Right kidney (tissue), 9 donors: ENCODE measurements around the gene BSDC1.
"Not testable (repeated sequence)": the region's sequence is repeated elsewhere in the genome, so short reads cannot be mapped to it uniquely, and the experiment has no call there.

Experiments used
- DNase-seq: peaks from one replicate; pipeline ENCODE4 v3.0.0-alpha.2; 2016
- long read RNA-seq, 8 donors: transcript quantifications; one replicate each; lab custom pipeline, GENCODE V29; 2026

BSDC1 gene, protein sequence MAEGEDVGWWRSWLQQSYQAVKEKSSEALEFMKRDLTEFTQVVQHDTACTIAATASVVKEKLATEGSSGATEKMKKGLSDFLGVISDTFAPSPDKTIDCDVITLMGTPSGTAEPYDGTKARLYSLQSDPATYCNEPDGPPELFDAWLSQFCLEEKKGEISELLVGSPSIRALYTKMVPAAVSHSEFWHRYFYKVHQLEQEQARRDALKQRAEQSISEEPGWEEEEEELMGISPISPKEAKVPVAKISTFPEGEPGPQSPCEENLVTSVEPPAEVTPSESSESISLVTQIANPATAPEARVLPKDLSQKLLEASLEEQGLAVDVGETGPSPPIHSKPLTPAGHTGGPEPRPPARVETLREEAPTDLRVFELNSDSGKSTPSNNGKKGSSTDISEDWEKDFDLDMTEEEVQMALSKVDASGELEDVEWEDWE
- long read RNA-seq, donor 1, transcript BSDC1-206 (11 exons, 2,846 nt): major isoform, 9 of 16 reads
- long read RNA-seq, donor 1, partial matches to known transcripts: 5 of 16 reads
- long read RNA-seq, donor 1, other reads (novel, unspliced or antisense): 0 of 16 reads
- long read RNA-seq, donor 2, transcript BSDC1-206 (11 exons, 2,846 nt): major isoform, 5 of 12 reads
- long read RNA-seq, donor 2, partial matches to known transcripts: 5 of 12 reads
- long read RNA-seq, donor 2, other reads (novel, unspliced or antisense): 0 of 12 reads
- long read RNA-seq, donor 3: 0 reads
- long read RNA-seq, donor 4, partial matches to known transcripts: 7 of 10 reads
- long read RNA-seq, donor 4, other reads (novel, unspliced or antisense): 0 of 10 reads
- long read RNA-seq, donor 5, transcript BSDC1-206 (11 exons, 2,846 nt): major isoform, 7 of 8 reads
- long read RNA-seq, donor 5, partial matches to known transcripts: 0 of 8 reads
- long read RNA-seq, donor 5, other reads (novel, unspliced or antisense): 0 of 8 reads
- long read RNA-seq, donor 6, partial matches to known transcripts: 5 of 7 reads
- long read RNA-seq, donor 6, other reads (novel, unspliced or antisense): 0 of 7 reads
- long read RNA-seq, donor 7, transcript BSDC1-206 (11 exons, 2,846 nt): major isoform, 6 of 21 reads
- long read RNA-seq, donor 7, partial matches to known transcripts: 14 of 21 reads
- long read RNA-seq, donor 7, other reads (novel, unspliced or antisense): 0 of 21 reads
- long read RNA-seq, donor 8, full-length matches to known transcripts: 8 of 8 reads
- long read RNA-seq, donor 8, partial matches to known transcripts: 0 of 8 reads
- long read RNA-seq, donor 8, other reads (novel, unspliced or antisense): 0 of 8 reads

DNA sequence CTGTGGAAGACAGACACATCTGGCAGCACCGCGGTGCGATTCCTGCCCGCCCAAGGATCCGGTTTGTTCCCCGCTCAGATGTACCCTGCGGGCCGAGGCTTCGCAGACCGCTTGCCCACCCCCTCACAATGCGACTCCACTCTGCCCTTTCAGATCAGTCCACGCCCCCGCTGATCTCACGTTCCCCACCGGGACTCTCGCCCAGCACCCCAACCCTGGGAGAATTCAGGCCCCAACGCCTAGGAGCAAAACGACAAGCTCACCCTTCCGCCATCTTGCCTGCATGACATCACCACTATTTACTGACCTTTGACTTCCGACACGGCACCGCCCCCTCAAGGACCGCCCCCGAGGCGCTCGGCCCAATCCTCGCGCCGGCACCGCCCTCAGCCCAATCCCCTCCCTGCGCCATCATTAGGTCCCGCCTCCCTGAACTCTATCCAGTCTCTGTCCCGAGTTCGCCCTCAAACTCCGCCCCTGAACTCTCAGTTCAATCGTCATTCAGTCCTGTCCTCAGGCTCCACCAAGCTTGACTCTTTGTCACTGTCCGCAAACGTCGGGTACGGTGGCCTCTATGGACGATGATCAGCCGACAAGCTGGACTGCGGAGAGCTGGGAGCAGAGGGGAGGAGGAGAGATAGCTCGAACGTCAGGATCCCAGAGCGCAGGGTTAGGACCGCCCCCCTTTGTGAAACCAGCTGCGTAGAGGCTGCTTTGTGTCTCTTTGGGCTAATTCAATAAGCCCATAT, at the start of gene BSDC1:
BSDC1 (minus strand) TSS at position 301 of the 749 bp plus-strand sequence; CDS start at position 274, 27 bp downstream.
- DNase-seq: peak; percentile 95

DNA sequence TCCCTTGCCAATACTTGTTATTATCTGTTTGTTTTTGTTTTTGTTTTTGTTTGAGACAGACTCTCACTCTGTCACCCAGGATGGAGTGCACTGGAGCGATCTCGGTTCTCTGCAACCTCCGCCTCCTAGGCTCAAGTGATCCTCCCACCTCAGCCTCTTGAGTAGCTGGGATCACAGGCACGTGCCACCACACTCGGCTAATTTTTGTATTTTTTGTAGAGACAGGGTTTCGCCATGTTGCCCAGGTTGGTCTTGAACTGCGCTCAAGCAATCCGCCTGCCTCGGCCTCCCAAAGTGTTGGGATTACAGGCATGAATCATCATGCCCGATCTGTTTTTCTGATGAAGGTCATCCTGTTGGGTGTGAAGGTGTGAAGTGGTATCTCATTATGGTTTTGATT, 47.2 kb upstream of the BSDC1 start:
- DNase-seq: not testable (repeated sequence)

DNA sequence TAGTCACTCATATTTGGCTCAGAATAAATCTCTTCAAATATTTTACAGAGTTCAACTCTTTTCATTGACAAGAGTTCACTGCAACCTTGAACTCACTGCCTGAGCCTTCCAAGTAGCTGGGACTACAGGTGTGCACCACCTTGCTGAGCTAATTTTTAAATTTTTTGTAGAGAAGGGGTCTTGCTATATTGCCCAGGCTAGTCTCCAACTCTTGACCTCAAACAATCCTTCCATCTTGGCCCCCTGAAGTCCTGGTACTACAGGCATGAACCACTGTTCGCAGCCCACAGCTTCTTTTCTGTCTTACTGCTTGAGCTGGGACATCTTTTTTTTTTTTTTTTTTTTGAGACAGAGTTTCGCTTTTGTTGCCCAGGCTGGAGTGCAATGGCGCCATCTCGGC, 44.5 kb upstream of the BSDC1 start:
- DNase-seq: not testable (repeated sequence)

DNA sequence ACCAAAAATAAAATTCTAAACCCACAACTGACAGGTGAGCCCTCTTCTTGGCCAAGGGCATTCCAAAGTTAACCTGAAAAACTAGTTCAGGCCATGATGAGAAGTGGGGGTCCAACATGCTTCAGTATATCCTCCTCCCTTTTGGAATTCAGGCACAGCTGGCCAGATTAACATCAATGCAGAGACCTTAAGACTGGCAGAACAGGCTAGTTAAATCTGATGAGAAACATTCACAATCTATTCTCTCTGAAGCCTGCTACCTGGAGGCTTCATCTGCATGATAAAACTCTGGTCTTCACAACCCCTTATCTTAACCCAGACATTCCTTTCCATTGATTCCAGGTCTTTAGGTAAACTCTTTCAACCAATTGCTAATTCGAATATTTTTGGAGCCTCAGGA, 43.9 kb upstream of the BSDC1 start:
- no peak for DNase-seq

DNA sequence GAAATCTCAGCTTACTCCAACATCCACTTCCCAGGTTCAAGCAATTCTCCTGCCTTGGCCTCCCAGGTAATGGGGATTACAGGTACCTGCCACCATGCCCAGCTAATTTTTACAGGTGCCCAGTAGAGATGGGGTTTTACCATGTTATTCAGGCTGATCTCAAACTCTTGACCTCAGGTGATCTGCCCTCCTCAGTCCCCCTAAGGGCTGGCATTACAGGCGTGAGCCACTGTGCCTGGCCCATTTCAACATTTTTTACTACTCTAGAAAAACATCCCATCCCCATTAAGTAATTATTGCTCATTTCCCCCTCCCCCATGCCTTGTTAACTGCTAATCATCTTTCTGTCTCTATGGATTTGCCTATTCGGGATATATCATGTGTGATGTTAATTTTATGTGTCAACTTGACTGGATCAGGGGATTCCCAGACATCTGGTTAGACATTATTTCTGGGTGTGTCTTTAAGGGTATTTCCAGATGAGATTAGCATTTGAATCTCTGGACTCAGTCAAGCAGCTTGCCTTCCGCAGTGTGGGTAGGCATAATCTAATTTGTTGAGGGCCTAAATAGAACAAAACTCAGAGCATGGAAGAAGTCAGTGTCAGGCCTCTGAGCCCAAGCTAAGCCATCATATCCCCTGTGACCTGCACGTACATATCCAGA, 37.6 kb upstream of the BSDC1 start:
- DNase-seq: no peak

DNA sequence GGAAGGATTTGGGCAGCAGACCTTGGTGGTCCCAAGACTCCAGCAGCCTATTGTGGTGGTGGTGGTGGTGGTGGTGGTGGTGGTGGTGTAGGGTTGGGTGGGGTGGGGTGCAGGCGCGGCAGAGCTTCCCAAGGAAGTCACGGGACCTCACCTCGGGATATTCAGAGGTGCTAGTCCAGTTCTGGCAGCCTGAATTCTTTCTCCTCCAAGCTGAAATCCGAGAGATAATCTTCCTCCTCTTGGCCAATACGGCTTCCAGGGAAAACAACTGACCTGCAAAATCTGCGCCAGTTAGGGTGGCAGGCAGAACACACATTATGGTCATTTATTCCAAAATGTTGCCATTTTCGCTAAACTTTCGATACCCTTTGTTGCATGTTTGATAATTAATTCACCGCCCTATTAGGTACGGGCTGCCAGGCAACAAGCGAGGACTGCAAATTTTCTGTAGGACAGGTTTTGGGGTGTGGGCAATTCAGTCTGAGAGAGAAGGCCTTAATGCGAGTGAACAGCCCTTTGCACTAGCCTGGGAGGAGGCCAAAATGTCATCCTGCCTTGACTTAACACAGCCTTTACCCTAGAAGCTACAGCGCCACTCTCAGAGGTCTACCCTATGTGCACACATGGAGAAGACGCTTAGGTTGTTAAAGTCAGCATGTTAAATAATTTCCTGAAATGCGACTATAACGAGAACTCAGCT, 33.2 kb upstream of the BSDC1 start:
- DNase-seq: no peak

DNA sequence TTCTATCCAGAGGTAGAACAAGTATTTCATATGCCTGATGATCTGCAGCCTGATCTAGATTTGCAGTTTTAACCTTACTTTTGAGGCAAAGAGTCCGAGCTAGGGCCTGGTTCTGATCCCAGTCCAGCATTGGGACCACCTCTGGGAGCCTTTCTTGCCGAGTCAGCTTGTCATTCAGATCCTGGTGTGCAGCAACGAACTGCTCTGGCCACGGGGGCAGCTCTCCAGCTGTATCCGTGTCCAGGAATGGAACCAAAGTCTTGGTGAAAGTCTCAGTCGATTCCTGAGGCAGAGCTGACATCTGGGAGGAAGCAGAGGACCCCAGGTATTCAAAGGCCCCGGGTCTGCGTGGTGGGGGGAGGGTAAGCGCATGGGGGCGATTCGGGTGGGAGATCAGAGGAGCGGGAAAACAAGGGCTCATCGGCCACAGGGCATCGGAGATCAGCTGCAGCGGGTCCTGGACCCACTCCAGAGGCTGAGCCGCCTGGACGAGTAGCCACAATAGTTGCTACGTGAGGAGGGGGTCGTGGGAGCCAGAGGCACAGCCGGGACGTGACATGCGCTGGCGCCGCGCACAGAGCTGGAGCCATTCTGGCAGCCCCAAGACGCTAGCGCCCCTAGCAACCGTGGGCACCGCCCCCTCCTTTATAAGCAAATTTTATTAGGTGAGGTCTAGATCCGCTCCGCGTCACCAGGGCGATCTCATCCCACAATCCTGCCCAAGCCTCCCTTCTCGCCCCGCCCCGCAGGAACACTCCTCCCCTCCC, 32.4 kb upstream of the BSDC1 start:
- peak; percentile 50 for DNase-seq

DNA sequence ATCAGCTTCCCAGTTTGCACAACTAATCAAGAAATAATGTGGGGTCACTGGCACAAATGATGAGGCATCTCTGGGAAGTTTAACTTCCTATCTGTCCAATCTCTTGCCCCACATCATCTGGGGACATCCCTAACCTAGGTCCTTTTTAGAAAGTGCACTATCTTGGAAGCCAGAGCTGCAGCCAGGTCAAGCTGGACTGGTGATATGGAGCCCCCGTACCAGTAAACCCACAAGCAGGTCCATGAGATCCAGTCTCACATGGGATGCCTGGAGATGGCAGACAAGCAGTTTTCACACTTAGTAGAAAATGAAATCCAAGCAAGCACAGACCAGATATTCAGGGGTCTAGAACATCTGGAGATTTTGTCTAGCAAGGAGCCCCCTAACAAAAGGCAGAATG, 27.5 kb upstream of the BSDC1 start:
- DNase-seq: no peak

DNA sequence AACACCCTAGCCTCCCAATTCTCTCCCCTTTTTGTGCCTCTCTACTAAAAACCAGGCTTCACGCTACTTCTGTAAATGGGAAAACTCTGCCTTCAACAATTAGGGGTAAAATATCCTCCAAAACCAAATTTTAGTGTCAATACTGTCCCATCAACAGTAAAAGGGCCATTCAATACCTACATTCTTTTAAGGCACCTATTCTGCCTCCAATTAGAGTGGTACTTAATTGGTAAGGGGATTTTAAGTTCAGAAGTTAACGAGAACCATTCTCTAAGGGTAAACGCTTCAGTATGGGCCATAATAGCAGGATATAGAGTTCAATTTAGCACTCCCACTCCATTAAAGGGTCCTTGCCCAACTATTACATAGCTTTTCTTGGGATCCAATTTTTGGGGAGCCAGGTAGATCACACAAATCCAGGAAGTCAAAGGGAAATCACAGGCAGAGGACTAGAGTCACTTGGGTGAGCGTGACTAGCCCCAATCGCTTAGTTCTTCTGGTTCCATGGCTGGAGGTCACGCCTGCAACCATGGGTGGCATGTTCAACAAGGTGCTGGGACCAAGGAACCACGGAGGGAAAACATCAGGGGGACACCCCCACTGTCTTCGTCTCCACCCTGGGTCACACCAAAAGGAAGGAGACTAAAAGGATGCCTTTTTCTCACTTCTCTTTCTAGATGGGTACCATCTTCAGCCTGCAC, 20.1 kb upstream of the BSDC1 start:
- DNase-seq: no peak

DNA sequence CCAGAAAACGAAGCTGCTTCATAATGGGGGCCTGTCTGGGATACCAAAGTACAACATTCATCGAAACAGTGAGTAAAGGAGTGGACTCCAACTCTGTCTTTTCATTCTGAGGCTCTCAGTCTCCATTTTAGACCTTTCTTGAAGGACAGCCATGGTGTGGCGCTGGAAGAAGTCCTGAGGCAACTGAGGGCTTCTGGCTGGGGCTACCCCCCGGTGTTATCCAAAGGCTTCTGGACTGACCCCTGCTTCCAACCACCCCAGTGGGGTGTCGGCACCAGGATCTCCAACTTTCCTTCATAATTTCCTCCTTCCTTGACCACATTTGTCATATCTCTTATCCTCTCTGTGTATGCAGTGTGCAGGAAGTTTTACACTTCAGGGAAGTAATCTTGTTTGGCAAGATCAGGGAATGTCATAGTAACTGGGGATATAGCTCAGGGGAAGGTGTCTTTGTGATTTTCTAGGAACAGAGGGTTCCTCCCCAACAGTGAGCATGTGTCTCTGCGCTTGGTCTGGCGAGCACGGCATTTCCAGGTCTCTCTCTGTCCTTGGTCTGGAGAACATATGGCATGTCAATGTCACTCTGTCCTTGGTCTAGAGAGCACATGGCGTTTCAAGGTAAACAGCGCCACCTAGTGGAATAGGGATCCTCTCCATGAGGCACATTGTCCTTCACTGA, 19.4 kb upstream of the BSDC1 start:
- DNase-seq: no peak

DNA sequence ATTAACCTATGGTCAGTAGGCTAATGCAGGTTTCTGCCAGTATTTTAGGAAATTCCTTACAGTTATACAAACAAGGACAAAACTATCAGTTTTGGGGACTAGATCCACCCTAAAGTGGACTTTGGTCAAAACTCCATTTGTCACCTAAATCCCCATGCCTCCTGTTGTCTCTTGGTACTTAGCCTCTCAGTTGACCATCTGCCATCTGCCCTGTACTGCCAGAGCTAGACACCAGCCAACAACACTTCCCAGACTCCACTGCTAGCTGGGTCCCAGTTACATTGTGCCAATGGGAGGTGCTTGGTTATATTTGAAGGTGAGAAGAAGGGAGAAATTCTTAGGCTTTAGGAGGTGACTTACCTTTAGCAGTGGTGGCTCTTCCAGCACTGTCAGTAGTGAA, 17.0 kb upstream of the BSDC1 start:
- DNase-seq: no peak

DNA sequence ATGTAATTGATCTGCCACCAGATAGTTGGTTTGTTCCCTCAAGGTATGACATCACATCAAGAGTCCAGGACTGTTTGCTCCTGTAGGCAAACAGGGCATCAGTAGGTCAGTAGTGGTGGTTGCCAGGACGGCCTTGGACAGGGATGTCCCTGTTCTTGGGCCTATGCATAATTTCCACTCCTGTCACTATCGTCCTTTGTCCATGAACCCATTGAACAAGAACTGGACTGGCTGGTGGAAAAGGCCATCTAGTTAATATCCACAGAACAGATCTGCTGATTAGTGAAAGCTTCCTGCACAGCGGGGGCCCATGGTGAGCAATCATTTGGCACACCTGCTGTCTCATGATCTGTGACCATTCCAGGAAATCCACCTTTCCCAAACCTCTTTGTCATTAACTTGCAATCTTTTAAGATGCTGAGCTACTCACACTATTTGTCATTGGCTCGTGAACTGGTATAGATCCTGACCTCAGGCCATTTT, 12.4 kb upstream of the BSDC1 start:
- DNase-seq: no peak

DNA sequence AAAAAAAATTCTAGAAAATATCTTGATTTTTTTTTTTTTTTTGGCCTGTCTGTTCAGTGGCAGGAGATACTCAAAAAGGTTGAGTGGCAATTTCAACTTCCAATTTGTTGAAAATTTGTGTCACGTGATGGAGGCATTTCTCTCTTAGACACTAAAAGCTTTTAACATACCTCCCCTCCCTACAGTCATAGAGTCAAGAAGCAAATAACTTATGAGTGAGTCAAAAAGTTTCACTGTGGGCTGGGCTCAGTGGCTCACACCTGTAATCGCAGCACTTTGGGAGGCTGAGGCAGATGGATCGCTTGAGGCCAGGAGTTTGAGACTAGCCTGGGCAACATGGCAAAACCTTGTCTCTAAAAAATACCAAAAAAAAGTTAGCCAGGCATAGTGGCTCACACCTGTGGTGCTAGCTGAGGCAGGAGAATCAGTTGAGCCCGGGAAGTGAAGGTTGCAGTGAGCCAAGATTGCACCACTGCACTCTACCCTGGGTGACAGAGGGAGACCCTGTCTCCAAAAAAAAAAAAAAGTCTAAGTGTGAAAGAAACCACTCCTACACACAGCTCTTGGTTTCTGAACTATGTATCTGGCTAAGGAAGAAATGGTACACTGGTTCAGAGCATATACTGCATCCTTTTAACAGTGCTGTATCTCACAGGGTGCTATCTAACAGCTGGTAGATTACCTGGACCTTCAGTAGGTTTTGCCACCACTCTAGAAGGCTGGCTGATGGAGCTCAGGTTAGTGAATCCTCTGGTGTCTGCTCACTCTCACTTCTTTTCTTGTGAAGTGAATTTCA, 11.6 kb upstream of the BSDC1 start:
- DNase-seq: no peak

DNA sequence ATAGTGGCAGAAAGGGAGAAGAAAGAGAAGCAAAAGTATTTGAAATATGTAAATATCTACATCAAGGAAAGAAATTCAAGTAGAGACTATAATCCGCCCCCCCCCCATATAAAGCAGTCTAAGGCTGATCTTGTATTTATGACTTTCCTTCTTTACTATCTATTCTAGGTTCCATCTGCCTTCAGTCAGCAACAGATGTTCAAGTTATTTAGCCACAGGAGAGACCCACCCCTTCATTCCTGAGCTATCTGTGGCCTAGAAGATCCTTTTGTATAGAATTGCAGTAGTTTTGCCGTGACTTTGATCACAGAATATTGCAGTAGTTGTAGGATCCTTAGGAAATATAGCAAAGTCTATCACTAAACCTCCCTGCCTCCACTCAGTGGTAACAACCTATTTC, 10.7 kb upstream of the BSDC1 start:
- DNase-seq: no peak

DNA sequence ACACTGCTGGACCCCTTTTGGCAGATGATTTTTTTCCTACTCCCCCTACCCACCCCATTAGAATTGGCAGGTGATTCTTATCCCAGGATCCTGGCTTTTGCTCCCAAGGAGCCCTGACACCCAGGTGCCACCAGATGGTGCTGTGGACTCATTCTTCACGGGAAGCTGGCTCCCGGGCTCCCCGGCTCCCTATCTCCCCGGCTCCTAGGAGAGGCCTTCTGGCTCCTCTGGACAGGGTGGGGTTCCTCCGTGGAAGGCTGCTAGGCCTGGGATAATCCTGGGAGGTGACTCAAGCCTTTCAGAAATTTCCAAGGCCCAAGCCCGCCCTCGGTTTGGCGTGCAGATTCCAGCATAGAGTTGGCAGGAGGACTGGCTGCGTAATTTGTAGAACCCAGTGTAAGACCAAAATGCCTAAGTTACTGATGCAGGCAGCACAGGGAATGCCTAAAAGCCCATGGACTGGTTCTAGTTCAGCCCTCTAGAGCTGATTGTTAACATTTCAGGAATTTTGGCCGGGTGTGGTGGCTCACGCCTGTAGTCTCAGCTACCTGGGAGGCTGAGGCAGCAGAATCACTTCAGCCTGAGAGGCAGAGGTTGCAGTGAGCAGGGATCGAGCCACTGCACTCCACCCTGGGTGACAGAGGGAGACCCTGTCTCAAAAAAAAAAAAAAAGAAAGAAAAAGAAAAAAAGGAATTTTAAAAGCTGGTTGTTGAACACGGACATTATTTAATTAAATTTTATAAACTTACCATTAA, 6.8 kb upstream of the BSDC1 start:
- DNase-seq: peak; percentile 63

DNA sequence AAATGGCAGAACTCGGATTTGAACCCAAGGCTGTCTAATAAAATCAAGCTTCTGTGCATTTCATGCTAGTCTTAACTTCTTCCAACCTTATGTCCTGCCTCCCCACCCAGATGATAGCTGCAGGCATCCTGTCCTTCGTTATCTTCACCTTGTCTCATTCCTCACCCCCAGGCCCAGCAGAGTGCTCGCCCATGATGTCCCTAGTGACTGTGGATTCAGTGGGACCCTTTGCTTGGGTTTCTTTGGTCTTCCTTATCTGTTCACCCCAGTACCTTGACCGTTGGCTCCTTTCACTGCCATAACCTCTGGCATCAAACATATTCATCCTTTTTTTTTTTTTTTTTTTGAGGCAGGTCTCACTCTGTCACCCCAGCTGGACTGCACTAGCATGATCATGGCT, 5.6 kb upstream of the BSDC1 start:
- no peak for DNase-seq

DNA sequence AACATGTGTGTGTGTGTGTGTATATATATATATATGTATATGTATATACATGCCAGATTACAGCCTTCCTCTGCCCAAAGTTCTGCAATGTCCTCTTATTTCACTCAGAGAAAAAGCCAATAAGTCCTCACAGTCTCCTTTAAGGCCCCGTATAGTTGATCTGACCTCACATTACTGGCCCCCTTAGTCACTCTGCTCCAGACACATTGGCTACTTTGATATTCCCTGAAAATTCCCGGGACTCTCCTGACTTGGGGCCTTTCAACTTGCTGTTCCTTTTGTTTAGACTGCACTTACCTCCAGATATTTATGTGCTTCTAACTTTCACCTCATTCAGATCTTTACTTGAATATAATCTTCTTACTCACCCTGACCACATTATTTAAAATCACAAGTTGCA, 4.2 kb upstream of the BSDC1 start:
- no peak for DNase-seq
